Sigmoid colon (tissue), 4 donors: Measurements from ENCODE around the gene ITPR1.

Experiments
- CTCF ChIP-seq, 4 experiments: fragments of 450-650 bp in 3 of 4; fragments of 200-600 bp in 1 of 4; IDR thresholded peaks; one replicate each; pipeline ENCODE4 v1.5.1; 2016 to 2019; ENCODE audit warnings: antibody characterized with exemption in 4 of 4, mild to moderate bottlenecking in 3 of 4, moderate library complexity in 2 of 4
- POLR2A ChIP-seq, 2 donors: fragments of 450-650 bp; IDR thresholded peaks; one replicate each; pipeline ENCODE4 v1.6.1; 2016; ENCODE audit warnings: antibody characterized with exemption in 2 of 2, mild to moderate bottlenecking in 2 of 2, moderate library complexity in 2 of 2
- POLR2AphosphoS5 ChIP-seq, 4 donors: sonication (generic); formaldehyde crosslinking; IDR thresholded peaks; one replicate each; pipeline ENCODE4 v1.6.1; 2017; ENCODE audit warnings: antibody characterized with exemption in 4 of 4

GRCh38 chr3:4839278-4839677 lies 346.1 kb downstream of the ITPR1 start:
- no peak for TF ChIP-seq CTCF (IDR thresholded peaks at IDR 0.05)
- TF ChIP-seq POLR2AphosphoS5 (IDR thresholded peaks at IDR 0.05): no peak
- no peak for TF ChIP-seq POLR2A (IDR thresholded peaks at IDR 0.05)
